HL-60 (cell line): ENCODE measurements around the gene KRT82.

Source experiments
- DNase-seq, 2 experiments: peaks; one replicate each; pipeline ENCODE4 v3.0.0-alpha.2; 2010 to 2020; ENCODE audit warnings: low read depth in 1 of 2, low spot score in 1 of 2
- H3K27ac ChIP-seq: fragments of 250-450 bp; sonication (Bioruptor Pico); replicated peaks from 2 replicates; pipeline ENCODE4 v1.5.1; 2020; ENCODE audit warnings: mild to moderate bottlenecking, moderate library complexity
- H3K27me3 ChIP-seq: fragments of 250-450 bp; sonication (Bioruptor Pico); 2 replicates; pipeline ENCODE4 v1.5.1; 2021; ENCODE audit warnings: mild to moderate bottlenecking, moderate library complexity; ENCODE audit not compliant: insufficient read depth, poor library complexity, severe bottlenecking
- H3K4me3 ChIP-seq: replicated peaks from 2 replicates; pipeline ENCODE4 v1.5.1; 2011; ENCODE audit warnings: mild to moderate bottlenecking, control low read depth, low read length; ENCODE audit not compliant: insufficient read depth
- GABPA ChIP-seq: IDR thresholded peaks from 2 replicates; pipeline ENCODE4 v1.6.1; 2012; ENCODE audit warnings: low read depth
- POLR2AphosphoS5 ChIP-seq: IDR thresholded peaks from 2 replicates; pipeline ENCODE4 v1.6.1; 2012; ENCODE audit warnings: low read depth
- REST ChIP-seq: IDR thresholded peaks from 2 replicates; pipeline ENCODE4 v1.6.1; 2012; ENCODE audit warnings: low read depth; ENCODE audit not compliant: insufficient replicate concordance
- SPI1 ChIP-seq: IDR thresholded peaks from 2 replicates; pipeline ENCODE4 v1.6.1; 2012; ENCODE audit warnings: low read depth, mild to moderate bottlenecking, borderline replicate concordance
- TF ChIP-seq, protein P1 (sequence below): IDR thresholded peaks from one replicate; pipeline ENCODE4 v1.5.1; 2011; ENCODE audit warnings: low read length, control low read depth, inconsistent platforms; ENCODE audit not compliant: insufficient read depth

The KRT82 gene

DNA sequence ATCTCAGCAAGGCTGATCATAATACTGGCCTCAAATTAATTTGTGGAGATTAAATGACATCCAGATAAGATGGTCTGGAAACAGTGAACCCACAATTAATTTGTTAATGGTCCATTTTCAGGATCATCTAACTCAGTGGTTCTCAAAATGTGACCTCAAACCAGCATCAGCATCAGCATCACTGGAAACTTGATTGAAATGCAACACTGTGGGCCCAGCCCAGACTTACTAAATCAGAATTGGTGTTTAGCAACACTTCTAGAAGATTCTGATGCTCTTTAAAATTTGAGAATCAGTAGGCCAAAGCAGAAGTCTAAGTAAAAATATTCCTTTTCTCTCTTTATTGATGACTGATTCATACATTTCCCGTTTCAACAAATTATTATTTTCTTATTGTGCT is 10.7 kb upstream of the KRT82 start:
- no peak overlapping the region for H3K27ac ChIP-seq
- TF ChIP-seq SPI1 (no peak), REST (no peak), POLR2AphosphoS5 (no peak), GABPA (no peak)
- TF ChIP-seq, protein P1, sequence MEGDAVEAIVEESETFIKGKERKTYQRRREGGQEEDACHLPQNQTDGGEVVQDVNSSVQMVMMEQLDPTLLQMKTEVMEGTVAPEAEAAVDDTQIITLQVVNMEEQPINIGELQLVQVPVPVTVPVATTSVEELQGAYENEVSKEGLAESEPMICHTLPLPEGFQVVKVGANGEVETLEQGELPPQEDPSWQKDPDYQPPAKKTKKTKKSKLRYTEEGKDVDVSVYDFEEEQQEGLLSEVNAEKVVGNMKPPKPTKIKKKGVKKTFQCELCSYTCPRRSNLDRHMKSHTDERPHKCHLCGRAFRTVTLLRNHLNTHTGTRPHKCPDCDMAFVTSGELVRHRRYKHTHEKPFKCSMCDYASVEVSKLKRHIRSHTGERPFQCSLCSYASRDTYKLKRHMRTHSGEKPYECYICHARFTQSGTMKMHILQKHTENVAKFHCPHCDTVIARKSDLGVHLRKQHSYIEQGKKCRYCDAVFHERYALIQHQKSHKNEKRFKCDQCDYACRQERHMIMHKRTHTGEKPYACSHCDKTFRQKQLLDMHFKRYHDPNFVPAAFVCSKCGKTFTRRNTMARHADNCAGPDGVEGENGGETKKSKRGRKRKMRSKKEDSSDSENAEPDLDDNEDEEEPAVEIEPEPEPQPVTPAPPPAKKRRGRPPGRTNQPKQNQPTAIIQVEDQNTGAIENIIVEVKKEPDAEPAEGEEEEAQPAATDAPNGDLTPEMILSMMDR: no peak

GRCh38 chr12:52415870-52416750 is 10.0 kb upstream of the KRT82 start:
- no peak for DNase-seq
- TF ChIP-seq REST (no peak), SPI1 (no peak), POLR2AphosphoS5 (no peak), GABPA (no peak)
- TF ChIP-seq, protein P1: no peak
- H3K27me3 ChIP-seq: no peaks in the 10 kb centered on the region
- no peak overlapping the region for H3K4me3 ChIP-seq
- no peak overlapping the region for H3K27ac ChIP-seq

More for the DNA sequence above, 10.7 kb upstream of the KRT82 start:
- H3K4me3 ChIP-seq: no peak overlapping the region
- DNase-seq: no peak
- H3K27me3 ChIP-seq: no peaks in the 10 kb centered on the region

DNA sequence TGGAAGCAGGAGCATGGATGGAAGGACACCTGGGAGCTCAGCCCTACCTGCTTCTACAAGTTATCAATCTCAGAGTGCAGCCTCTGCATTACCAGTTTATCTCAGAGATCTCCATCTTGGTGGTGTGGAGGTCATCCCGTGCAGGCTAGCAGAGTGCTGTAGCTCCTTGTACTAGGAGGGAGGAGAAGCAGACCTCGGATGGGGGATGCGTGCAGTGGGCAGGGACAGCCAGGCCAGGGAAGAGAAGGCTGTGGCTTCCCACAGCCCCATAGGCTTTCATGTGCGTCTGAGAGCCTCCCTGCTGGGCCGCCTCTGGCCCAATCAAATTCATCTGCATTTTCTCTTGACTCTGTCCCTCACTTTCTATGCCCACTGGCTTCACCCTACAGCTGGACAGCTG is 8.8 kb upstream of the KRT82 start:
- no peak overlapping the region for H3K27ac ChIP-seq
- no peak for TF ChIP-seq SPI1
- no peak for DNase-seq
- no peaks in the 10 kb centered on the region for H3K27me3 ChIP-seq
- no peak overlapping the region for H3K4me3 ChIP-seq

- H3K27me3 ChIP-seq: no peaks in the 10 kb centered on the region
- TF ChIP-seq SPI1: no peak
- TF ChIP-seq POLR2AphosphoS5: no peak
- no peak for TF ChIP-seq GABPA
- TF ChIP-seq REST: no peak
- TF ChIP-seq, protein P1: no peak
- no peak overlapping the region for H3K27ac ChIP-seq
- no peak overlapping the region for H3K4me3 ChIP-seq
- DNase-seq: no peak
Measured at GRCh38 chr12:52413782-52414345, 7.7 kb upstream of the KRT82 start.
